ENCODE results near the gene LTBP3. TPM values are rescaled to one million over a fixed set of nuclear protein-coding genes. Genes with fewer than 3 reads are reported as not detected.

LTBP3 gene
- total RNA-seq, 1 experiment from 2014 or later = 10.6 TPM

- no peaks in the 10 kb centered on the region; the same call in 1 of the 2 replicates for H3K4me1 ChIP-seq (ENCODE audit: insufficient read depth, low read length)
- peak overlapping the region; percentile 61 for H3K4me2 ChIP-seq (ENCODE audit: insufficient read depth, insufficient read length, low read length)
- Mint-ChIP-seq H3K9me3 (no peaks in the 10 kb centered on the region), H3K4me3 (peak overlapping the region; percentile 72 to 82), H3K36me3 (ENCODE audit: insufficient read depth in 1 of 3, low read depth in 3 of 3) (peaks cover 13 to 25% (median 20%) of the 10 kb centered on the region in 3 experiments), H3K27me3 (ENCODE audit: low read depth) (peaks cover 18% of the 10 kb centered on the region), H3K27ac (no peak overlapping the region), H3K4me1 (peaks cover 24 to 34% of the 10 kb centered on the region in 2 experiments)
- no peak overlapping the region for H2AFZ ChIP-seq (ENCODE audit: low read length)
- H2BK12ac ChIP-seq (ENCODE audit: insufficient read length, low read depth, low read length) = no peak overlapping the region
- H3K23ac ChIP-seq (ENCODE audit: insufficient read length, low read depth, low read length) = no peak overlapping the region
- no peak overlapping the region for H4K91ac ChIP-seq (ENCODE audit: insufficient read length, low read depth, low read length)
- H3K4ac ChIP-seq (ENCODE audit: low read depth, low read length) = no peak overlapping the region
- no peaks in the 10 kb centered on the region for H3K9me3 ChIP-seq (ENCODE audit: control insufficient read depth, low read depth, low read length)
- no peak overlapping the region for H2AK5ac ChIP-seq (ENCODE audit: insufficient read length, low read length)
- no peak overlapping the region for H2BK20ac ChIP-seq (ENCODE audit: low read depth, low read length, poor library complexity, severe bottlenecking)
- WGBS (ENCODE audit: extremely low coverage, insufficient read length, low lambda C conversion rate) = no CpG with 5 or more reads among the region's 31 CpGs
- H3T11ph ChIP-seq (ENCODE audit: low read length) = no peak overlapping the region
- no peak overlapping the region for H3K27ac ChIP-seq (ENCODE audit: insufficient read length, low read depth, low read length)
- peaks cover 4% of the 10 kb centered on the region for H3K23me2 ChIP-seq (ENCODE audit: insufficient read length, low read depth, low read length, poor library complexity, severe bottlenecking)
- peak overlapping the region; percentile 45 for H3K9ac ChIP-seq (ENCODE audit: extremely low read depth, insufficient read length, low read length)
- no peak overlapping the region for H2BK5ac ChIP-seq (ENCODE audit: insufficient read length, low read length)
- H3K79me2 ChIP-seq (ENCODE audit: insufficient read depth, low read length) = no peaks in the 10 kb centered on the region; the same call in 1 of the 2 replicates
- H2BK15ac ChIP-seq (ENCODE audit: low read depth, low read length) = no peak overlapping the region
- no peak for DNase-seq
- H3K56ac ChIP-seq (ENCODE audit: insufficient read length, low read depth, low read length) = no peak overlapping the region
- H3K18ac ChIP-seq (ENCODE audit: insufficient read length, low read depth, low read length) = no peak overlapping the region
- no peak overlapping the region for H4K5ac ChIP-seq (ENCODE audit: insufficient read length, low read depth, low read length)
- H3K14ac ChIP-seq (ENCODE audit: insufficient read depth, low read length) = peak overlapping the region; percentile 23; the same call in 1 of the 2 replicates
- TF ChIP-seq CTCF (conservative IDR thresholded peaks at IDR 0.05) = no peak
- H3K79me1 ChIP-seq (ENCODE audit: insufficient read depth, low read depth, low read length, poor library complexity, severe bottlenecking) = no peaks in the 10 kb centered on the region
- H4K20me1 ChIP-seq (ENCODE audit: control insufficient read depth, insufficient read depth, insufficient read length) = no peaks in the 10 kb centered on the region
- H4K8ac ChIP-seq (replicated peaks; ENCODE audit: insufficient read length, low read depth, low read length) = no peak overlapping the region
- H2BK120ac ChIP-seq (ENCODE audit: low read depth, low read length, poor library complexity, severe bottlenecking) = no peak overlapping the region
- no peaks in the 10 kb centered on the region for H3K27me3 ChIP-seq (ENCODE audit: insufficient read depth, low read length)
Measured at GRCh38 chr11:65525546-65526480, 32.3 kb downstream of the LTBP3 start.

All from H9 (cell line).